Measurements from ENCODE around the gene TEKT2. TPM values are rescaled to one million over a fixed set of nuclear protein-coding genes. Genes with fewer than 3 reads are reported as not detected.
A peak's percentile ranks its signal among the peaks of the same experiment; 100 is the strongest.

Gene TEKT2
- total RNA-seq, 3 donors from 2014 or later: 0.98 to 1.2 TPM; not detected in 1

GRCh38 chr1:36128126-36128904, 44.4 kb downstream of the TEKT2 start:
- H3K4me1 ChIP-seq: no peaks in the 10 kb centered on the region
- peak in 1 of 2 donors; percentile 57 for DNase-seq (ENCODE audit: low spot score in 2 of 2)
- TF ChIP-seq POLR2AphosphoS5 (IDR thresholded peaks at IDR 0.05) (no peak), POLR2A (IDR thresholded peaks at IDR 0.05) (no peak), CTCF (IDR thresholded peaks at IDR 0.05) (no peak)
- no peaks in the 10 kb centered on the region for H3K36me3 ChIP-seq
- no peak overlapping the region for H3K4me3 ChIP-seq
- H3K27ac ChIP-seq: peak overlapping the region in 1 of 2 donors; percentile 37
- H3K27me3 ChIP-seq: no peaks in the 10 kb centered on the region
- H3K9me3 ChIP-seq: no peaks in the 10 kb centered on the region
- intact Hi-C loops (cut with DNase I; ENCODE audit: low total_unique reads): loop anchor here (2.0 kb wide), 1 partner anchor 20 kb away; no protein-coding TSS in a partner anchor

DNA sequence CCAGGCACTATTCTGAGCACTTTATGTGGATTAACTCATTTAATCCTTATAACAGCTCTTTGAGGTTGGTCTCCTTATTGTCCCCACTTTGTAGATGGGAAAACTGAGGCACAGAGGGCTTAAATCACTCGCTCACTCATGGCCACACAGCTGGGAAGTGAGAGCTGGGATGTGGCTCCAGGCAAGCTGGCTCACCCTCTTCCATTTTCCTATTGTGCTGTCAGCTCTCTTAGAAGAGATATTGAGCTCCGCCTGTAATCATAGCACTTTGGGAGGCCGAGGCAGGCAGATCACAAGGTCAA, 45.0 kb downstream of the TEKT2 start:
- H3K27ac ChIP-seq: peak overlapping the region in 1 of 2 donors; percentile 37
- no peak for TF ChIP-seq POLR2A (IDR thresholded peaks at IDR 0.05)
- no peak for TF ChIP-seq POLR2AphosphoS5 (IDR thresholded peaks at IDR 0.05)
- intact Hi-C loops (cut with DNase I; ENCODE audit: low total_unique reads): loop anchor here (2.0 kb wide), 1 partner anchor 20 kb away; no protein-coding TSS in a partner anchor
- H3K27me3 ChIP-seq: no peaks in the 10 kb centered on the region
- H3K4me3 ChIP-seq: no peak overlapping the region
- H3K4me1 ChIP-seq: no peaks in the 10 kb centered on the region
- H3K36me3 ChIP-seq: no peaks in the 10 kb centered on the region
- no peaks in the 10 kb centered on the region for H3K9me3 ChIP-seq
- no peak for DNase-seq (ENCODE audit: low spot score in 2 of 2)

DNA sequence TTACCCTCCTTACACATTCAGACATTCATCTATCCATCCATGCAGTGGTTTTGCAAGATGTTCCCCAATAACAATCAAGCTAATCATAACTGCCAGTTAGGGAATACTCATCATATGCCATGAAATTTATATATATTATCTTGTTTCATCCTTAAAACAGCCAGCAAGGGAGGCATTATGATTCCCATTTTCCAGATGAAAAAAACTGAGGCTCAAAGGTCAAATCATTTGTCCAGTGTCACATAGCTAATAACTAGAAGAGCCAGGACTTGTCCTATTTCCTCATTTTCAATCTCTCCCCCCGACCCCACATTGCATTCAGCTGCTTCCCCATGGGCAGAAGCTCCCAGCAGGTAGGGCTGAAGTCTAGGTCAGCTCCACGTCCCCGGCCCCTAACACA, 48.1 kb downstream of the TEKT2 start:
- intact Hi-C loops (cut with DNase I; ENCODE audit: low total_unique reads): no loop called here
- TF ChIP-seq CTCF (IDR thresholded peaks at IDR 0.05) (no peak), POLR2A (IDR thresholded peaks at IDR 0.05) (no peak), POLR2AphosphoS5 (IDR thresholded peaks at IDR 0.05) (no peak)

GRCh38 chr1:36133484-36133883, 49.6 kb downstream of the TEKT2 start:
- no peak for DNase-seq (ENCODE audit: low spot score in 2 of 2)
- peaks cover 7% of the 10 kb centered on the region in 2 donors for H3K4me1 ChIP-seq

More for the DNA sequence above, 48.1 kb downstream of the TEKT2 start:
- no peak for DNase-seq (ENCODE audit: low spot score in 2 of 2)
- Histone ChIP-seq H3K4me3 (no peak overlapping the region), H3K27me3 (no peaks in the 10 kb centered on the region), H3K9me3 (no peaks in the 10 kb centered on the region), H3K4me1 (peaks cover 7% of the 10 kb centered on the region in 2 donors), H3K27ac (no peak overlapping the region), H3K36me3 (no peaks in the 10 kb centered on the region)

DNA sequence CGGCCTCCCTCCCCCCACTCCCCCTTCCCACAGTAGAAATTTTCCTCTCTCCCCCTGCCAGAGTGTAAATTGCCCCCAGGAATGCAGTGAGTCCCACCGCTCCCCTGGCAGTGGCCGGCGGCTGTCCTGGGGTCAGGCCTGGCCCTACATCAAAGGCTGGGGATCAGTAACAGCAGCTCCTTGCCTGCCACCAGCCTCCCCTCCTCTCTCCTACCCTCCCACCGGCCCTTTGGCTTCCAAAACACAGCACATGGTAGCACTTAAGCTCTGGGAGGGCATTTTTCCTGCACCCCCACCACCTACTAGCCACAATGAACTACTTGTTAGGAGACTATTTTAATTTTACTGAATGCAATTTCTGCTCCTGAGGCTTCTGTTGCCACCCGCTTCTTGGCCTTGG, 50.1 kb downstream of the TEKT2 start:
- H3K4me3 ChIP-seq: no peak overlapping the region
- intact Hi-C loops (cut with DNase I; ENCODE audit: low total_unique reads): no loop called here
- H3K4me1 ChIP-seq: peaks cover 7% of the 10 kb centered on the region in 2 donors
- TF ChIP-seq POLR2A (IDR thresholded peaks at IDR 0.05) (no peak), POLR2AphosphoS5 (IDR thresholded peaks at IDR 0.05) (no peak)
- H3K27ac ChIP-seq: peak overlapping the region; percentile 77 to 84
- no peaks in the 10 kb centered on the region for H3K9me3 ChIP-seq
- no peak for DNase-seq (ENCODE audit: low spot score in 2 of 2)
- no peaks in the 10 kb centered on the region for H3K27me3 ChIP-seq
- no peaks in the 10 kb centered on the region for H3K36me3 ChIP-seq

More at GRCh38 chr1:36133484-36133883, 49.6 kb downstream of the TEKT2 start:
- no peak for TF ChIP-seq POLR2A (IDR thresholded peaks at IDR 0.05)
- no peak for TF ChIP-seq POLR2AphosphoS5 (IDR thresholded peaks at IDR 0.05)
- no peak for TF ChIP-seq CTCF (IDR thresholded peaks at IDR 0.05)
- Histone ChIP-seq H3K27me3 (no peaks in the 10 kb centered on the region), H3K9me3 (no peaks in the 10 kb centered on the region), H3K36me3 (no peaks in the 10 kb centered on the region), H3K4me3 (no peak overlapping the region), H3K27ac (peak overlapping the region; percentile 77 to 84)
- intact Hi-C loops (cut with DNase I; ENCODE audit: low total_unique reads): no loop called here

Measured in breast epithelium (tissue), 4 donors.